ENCODE data around the gene GABRD. TPM values are rescaled to one million over a fixed set of nuclear protein-coding genes. Genes with fewer than 3 reads are reported as not detected.

Gene GABRD
- total RNA-seq, 1 experiment from 2014 or later: not detected

DNA sequence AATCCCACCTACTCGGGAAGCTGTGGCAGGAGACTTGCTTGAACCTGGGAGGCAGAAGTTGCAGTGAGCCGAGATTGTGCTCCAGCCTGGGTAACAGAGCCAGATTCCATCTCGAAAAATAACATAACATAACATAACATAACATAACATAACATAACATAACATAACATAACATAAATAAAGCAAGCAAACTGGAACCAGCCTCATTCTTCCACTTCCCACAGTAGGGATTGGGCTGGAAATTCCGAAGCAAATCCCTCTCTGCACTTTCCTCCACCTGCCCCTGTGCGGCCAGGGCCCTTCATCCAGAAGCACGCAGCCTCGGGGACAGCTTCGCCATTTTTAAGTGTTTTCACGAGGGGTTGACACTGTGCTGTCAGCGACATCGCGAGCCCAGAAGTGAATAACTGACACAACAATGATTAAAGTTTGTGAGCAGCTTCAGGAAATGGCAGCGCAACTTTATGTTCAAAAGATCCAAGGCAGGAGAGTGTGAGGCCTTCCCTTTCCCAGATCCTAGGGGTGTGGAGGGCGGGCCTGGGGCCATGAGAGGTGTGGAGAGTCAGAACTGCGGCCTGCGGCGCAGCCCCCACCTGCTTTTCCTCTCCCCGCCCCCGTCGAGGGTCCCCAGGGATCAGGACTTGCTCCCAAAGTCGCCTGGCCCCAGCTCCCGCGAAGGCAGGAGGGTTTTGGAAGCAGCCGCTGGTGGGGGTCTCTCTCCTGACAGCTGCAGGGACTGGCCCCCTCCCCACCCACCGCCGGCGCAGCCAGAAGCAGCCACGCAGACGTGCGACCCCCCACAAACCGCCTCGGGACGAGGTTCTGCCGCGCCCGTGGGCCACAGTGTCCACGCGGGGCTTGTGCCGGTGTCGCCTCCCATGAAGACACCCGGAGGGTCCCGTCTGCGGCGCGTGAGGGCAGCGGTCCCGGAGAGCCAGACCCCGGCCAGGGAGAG lies 651 bp upstream of the GABRD start:
- no peak for DNase-seq (ENCODE audit: low read depth)

DNA sequence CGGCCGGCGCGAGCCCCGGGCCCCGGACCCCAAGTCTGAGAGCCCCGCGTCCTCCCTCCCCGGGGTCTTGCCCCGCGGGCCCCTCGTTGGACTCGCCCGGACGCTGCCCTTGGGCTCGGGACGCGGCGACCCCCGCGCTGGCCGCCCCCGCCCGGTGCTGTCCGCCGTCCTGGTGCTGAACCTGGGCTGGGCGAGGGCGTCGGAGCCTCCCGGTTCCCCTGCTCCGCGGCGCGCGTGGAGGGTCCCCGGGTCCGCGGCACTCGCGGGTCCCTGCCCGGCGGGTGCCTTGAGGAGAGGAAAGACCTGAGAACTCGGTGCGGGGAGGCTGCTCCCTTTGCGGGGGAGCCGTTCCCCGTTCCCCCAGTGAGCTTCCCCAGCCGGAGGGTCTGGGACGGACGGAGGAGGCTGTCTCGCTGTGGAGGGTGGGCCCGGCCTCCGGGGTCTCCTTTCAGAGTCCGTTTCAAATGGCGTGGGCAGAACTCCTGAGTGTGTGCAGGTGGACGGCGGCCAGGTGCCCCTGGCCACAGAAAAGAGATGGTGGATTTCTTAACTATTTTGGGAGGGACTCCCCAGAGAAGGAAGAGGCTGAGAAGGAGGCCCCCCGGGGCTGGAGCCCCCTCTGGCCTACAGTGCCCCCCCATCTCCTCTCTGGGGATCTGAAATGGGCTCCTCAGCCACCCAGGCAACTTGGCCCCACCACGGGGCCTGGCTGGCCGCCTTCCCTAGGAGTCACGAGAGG lies 595 bp downstream of the GABRD start:
- peak; percentile 35 for DNase-seq (ENCODE audit: low read depth)

DNA sequence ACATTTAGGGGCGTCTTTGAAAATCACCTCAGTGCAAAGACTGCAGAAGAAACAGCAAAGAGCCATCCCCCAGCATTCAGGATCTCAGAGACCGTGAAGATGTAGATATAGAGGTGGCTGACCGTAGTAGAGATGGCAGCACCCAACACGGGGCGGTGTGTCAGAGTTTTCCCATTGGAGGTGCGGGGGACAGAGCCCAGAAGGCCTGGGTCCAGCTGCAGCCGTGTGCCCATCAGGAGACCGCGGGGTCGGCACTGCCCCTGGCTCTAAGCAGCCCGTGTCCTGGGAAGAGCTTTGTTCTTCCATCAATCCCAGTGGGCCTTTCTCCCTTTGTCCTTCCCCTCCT lies 1.1 kb downstream of the GABRD start:
- no peak for DNase-seq (ENCODE audit: low read depth)

DNA sequence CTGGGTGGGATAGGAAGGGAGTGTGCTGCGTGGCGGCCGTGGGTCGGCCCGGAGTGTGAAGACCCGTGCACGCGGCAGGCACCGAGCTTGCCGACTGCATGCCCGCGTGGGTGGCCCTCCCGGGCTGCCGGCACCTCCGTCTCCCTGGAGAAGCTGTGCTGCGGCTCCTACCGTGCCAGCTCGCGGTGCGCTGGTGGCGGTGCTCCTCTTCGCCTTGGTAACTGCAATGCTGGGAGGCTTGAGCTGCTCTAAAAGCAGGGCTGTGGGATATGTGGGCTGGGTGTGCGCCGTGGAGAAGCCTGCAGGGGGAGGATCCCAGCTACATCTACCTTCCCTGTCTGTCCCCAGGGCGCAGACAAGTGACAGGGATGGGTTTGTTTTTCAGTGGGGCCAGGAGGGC lies 2.4 kb downstream of the GABRD start:
- DNase-seq (ENCODE audit: low read depth): no peak

DNA sequence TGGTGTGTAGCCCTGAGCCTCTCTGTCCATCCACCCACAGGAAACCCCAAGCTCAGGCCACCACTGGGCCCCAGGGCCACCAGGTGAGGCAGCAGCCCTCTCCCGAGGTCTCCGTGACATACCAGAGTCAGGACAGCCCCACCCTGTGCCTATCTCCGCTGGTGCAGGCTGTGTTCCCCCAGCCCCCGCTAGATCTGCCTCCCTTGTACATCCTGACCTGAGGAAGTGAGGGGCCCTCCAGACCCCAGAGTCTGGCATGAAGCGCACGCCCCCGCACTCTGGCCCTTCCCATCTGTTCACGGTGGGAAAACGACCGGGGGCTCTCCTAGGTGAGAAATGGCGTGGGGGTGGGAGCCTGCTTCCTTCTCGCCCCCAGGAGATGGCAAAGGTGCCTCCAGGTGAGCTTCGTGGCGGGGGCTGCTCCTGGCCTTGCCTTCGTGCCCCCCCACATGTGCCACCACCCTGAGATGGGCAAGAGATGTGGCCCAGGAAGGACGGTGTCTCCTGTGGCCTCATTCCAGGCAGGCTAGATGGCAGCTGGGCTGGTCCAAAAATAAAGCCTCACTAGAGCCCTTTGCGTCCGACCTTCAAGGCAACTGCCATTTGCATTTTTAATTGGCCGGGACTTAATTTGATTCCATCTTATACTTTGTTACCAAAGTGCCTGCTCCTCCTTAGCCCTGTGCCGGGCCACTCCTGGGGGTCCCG lies 3.1 kb downstream of the GABRD start:
- no peak for DNase-seq (ENCODE audit: low read depth)

DNA sequence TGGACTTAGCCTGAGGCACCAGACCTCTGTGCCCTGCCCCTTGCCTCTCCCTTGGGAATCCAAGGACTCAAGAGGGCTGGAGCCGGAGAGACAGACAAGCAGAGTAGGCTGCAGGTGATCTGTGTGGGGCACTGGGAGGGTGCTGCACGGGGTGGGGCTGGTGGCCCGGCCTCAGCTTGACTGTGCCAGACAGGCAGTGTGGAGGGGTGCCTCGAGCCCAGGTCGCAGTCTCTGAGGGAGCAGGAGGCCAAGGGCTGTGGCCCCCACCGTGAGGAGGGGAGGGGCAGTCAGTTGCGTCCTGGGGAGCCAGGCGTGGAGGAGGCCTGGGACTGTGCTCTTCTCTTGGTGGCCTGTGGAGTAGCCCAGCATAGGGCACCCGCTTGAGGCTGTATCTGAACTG lies 4.0 kb downstream of the GABRD start:
- DNase-seq (ENCODE audit: low read depth): no peak

DNA sequence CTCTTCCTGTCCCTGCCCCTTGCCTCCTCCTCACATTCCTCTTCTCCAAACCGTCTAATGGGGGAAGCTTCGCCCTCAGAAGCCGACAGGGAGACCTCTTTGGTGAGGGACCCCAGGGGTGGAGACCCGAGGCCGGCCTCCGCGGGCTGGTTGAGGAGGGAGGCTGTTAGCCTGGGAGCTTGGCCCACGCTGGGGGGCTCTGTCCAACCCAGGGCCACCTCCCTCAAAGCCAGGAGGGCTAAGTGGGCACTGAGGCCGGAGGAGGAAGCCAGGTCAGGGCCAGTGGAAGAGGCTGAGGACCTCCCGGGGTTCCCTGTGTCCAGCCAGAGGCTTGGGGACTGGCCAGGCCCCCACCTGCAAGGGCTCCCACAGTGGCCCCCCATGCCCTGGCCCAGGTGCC lies 5.3 kb downstream of the GABRD start:
- no peak for DNase-seq (ENCODE audit: low read depth)

DNA sequence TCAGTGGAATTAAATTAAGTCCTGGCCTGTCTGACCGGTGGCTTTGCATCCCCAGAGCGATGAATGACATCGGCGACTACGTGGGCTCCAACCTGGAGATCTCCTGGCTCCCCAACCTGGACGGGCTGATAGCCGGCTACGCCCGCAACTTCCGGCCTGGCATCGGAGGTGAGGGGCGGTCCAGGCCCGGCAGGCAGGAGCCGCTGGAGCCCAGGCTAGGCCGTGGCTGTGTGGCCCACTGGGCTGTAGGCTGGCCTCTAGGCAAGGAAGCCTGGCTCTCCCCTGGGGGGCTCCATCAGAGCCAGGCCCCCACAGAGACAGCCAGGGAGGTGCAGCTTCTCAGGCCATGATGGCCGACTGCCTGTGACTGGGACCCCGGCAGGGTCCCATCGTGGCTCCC lies 5.7 kb downstream of the GABRD start:
- DNase-seq (ENCODE audit: low read depth): no peak

DNA sequence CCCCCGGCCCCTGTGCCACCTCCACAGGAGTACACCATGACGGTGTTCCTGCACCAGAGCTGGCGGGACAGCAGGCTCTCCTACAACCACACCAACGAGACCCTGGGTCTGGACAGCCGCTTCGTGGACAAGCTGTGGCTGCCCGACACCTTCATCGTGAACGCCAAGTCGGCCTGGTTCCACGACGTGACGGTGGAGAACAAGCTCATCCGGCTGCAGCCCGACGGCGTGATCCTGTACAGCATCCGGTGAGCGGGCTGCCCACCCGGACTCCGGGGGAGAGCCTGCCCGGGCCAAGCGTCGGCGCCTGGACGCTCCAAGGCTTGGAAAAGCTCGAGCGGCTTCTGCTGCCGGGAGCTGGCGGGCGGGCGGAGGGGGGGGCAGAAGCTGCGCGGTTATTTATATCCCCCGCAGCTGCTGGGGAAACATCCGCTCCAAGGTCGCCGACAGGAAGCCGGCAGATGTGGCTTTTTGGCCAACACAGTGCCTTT lies 6.4 kb downstream of the GABRD start:
- DNase-seq (ENCODE audit: low read depth): no peak

DNA sequence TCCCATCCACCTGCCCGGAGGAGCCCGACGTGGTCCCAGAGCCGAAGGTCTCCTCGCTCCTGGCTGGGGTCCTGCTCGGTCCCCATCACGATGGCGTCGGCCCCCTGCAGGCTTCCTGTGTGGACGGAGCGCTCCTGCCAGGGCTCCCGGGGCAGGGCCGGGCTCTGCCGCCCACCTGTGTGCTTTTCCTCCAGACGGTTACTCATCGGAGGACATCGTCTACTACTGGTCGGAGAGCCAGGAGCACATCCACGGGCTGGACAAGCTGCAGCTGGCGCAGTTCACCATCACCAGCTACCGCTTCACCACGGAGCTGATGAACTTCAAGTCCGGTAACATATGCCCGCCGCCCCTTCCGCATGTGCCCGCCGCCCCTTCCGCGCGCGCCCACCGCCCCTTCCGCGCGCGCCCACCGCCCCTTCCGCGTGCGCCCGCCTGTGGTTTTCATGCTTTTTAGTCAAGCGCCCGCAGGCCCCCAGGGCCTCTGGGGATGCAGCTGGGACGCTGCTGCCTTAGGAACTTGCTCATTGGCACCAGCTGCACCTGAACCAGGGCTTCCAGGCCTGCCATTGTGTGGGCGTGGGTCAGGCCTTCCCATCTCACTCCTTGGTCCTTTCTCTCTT lies 8.9 kb downstream of the GABRD start:
- DNase-seq (ENCODE audit: low read depth): no peak

DNA sequence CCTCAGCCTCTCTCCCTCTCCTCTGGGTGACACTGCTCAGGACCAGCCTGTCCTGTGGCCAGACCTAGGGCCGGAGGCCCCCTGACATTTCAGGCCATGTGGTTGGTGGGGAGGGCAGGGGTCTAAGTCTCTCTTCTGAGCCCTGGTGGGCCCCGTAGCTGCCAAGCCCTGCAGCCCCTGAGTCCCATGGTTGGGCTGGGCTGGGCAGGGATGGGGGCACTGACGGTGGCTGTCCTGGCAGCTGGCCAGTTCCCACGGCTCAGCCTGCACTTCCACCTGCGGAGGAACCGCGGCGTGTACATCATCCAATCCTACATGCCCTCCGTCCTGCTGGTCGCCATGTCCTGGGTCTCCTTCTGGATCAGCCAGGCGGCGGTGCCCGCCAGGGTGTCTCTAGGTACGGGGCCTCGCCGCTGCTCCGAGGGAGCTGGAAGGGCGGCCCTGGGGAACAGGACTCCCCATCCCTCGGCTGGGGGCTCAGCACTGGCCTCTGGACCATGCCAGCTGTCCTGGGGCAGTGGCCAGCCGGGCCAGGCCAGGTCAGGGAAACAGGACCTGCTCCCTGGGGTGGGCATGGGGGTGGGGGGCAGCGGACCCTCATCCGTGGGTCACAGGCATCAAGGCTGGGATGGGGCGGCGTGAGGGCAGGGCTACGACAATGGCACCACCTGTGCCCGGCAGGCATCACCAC lies 9.9 kb downstream of the GABRD start:
- no peak for DNase-seq (ENCODE audit: low read depth)

DNA sequence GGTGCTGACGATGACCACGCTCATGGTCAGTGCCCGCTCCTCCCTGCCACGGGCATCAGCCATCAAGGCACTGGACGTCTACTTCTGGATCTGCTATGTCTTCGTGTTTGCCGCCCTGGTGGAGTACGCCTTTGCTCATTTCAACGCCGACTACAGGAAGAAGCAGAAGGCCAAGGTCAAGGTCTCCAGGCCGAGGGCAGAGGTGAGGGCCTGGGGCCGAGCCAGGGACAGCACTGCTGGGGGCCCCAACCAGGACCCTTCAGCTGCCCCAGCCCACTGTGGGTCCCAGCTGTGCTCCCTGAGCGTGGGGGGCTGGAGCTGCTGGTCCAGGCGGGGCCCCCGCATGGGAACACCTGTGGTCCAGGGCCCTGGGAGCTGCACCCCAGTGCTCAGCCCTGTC lies 10.4 kb downstream of the GABRD start:
- no peak for DNase-seq (ENCODE audit: low read depth)

DNA sequence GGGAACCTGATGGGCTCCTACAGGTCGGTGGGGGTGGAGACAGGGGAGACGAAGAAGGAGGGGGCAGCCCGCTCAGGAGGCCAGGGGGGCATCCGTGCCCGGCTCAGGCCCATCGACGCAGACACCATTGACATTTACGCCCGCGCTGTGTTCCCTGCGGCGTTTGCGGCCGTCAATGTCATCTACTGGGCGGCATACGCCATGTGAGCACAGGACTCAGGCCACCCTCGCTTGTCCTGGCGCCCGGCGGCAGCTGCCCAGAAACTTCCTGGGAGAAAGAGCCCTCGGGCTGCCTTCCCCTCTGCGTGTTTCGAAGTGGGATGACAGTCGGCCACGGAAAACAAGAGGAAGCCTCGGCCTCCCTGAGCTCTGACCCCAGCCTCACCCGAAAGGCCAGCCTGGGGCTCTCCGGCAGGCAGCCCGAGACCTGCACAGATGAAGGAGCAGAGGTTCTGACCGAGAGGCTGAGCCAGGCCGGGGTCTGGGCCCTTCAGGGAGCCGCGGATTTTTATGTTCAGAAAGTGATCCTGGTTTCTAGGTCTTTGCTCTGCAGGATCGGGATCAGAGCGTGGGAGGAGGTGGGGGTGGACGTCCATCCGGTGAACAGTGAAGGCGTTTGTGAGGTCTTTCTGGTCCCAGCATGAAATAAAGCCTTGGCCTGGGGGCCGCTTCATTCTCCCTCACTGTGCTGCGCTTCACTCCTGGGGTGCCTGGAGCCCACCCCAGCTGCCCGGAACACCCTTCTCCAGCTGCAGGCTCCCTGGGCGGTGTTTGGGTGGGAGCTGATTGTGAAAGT lies 11.1 kb downstream of the GABRD start:
- no peak for DNase-seq (ENCODE audit: low read depth)

DNA sequence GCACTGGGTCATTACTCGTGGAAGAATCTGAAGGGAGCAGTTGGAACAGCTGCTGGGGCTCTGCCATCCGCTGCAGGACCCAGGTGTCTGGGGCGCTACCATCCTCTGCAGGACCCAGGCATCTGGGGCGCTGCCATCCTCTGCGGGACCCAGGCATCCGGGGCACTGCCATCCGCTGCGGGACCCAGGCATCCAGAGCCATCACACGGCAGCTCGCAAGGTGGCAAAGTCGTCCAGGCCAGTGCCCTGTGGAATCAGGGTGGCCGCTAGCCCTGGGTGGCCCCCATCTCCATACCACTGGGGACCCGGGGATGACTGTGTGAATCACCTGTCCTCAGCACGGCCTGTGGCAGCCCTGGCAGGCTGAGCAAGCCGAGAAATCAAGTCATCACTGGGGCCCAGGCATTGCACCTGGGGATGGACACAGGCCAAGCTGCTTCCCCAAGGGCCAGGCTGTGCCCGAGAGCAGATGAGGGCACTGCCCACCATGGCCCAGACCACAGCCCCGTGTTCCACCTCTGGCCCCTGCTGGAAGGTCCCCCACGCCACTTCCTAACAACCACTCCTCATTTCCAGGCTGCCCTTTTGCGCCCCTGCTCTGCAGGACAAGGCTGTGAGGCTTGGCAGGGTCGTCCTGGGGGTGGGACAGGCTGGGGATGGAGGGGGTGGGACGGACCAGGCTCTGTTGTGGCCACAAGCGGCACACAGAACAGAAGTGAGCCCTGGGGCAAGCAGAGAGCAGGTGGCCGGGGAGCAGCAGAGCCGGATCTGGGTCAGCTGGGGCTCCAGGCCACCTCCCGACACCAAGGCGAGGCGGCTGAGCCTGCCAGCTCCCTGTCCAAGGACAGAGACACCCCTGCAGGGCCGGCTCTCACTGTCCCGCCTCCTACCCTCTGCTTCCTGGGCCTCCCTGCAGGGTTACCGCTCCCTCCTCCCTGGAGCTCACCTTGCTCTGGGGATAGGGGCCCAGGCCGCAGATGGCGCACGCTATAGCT lies 12.7 kb downstream of the GABRD start:
- no peak for DNase-seq (ENCODE audit: low read depth)

DNA sequence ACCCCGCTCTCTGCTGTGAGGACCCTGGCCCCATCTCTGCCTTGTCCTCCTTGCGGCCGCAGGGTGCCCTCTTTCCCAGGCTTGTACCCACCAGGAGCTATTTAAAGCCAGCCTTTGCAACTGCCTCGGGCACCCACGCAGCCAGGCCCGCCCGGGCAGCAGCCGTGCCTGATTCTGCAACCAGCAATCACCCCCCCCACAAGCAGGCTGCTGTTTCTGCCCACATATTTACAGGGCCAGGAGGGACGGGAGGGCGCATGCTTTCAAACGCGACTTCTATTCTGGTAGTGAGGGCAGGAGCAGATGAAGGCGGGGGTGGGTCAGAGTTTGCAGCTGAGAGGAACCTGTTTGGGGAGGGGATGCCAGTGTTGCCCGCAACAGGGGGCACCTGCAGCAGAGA lies 13.6 kb downstream of the GABRD start:
- DNase-seq (ENCODE audit: low read depth): no peak

DNA sequence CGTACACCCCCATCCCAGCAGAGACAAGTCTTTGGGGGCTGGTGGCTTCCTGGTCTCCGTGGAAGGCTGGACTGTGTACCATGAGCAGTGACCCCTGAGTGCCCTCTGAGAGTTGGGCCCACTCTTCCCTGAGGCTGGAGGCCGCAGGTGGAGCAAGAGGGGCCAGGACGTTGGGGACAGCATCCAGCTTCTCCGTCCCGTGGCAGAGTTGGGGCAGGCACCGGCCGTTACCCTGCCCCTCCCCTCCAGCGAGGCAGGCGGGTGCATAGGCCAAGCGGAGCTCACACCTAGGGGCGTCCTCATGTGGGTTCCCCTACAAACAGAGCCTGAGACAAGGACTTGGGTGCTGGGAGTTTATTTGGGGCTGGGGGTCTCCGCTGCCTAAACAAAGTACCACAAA lies 14.0 kb downstream of the GABRD start:
- DNase-seq (ENCODE audit: low read depth): no peak

DNA sequence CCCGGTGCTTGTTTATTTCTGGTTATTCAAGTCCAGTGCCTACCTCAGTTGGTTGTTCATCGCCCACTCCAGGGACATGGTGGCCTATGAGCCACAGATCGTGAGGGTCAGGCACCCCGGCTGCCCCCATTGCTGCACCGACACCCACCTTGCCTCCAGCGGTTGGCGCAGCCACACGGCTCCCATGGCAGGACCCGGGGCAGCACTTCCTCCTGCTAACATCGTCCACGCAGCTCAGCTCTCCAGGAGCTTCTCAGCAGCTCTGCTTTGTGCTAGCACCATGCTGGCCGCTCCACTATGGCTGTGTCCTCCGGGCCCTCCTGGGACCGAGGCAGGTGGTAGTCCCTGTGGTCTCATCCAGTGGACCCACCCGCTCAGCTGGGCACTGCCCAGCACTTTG lies 17.1 kb downstream of the GABRD start:
- DNase-seq (ENCODE audit: low read depth): no peak

DNA sequence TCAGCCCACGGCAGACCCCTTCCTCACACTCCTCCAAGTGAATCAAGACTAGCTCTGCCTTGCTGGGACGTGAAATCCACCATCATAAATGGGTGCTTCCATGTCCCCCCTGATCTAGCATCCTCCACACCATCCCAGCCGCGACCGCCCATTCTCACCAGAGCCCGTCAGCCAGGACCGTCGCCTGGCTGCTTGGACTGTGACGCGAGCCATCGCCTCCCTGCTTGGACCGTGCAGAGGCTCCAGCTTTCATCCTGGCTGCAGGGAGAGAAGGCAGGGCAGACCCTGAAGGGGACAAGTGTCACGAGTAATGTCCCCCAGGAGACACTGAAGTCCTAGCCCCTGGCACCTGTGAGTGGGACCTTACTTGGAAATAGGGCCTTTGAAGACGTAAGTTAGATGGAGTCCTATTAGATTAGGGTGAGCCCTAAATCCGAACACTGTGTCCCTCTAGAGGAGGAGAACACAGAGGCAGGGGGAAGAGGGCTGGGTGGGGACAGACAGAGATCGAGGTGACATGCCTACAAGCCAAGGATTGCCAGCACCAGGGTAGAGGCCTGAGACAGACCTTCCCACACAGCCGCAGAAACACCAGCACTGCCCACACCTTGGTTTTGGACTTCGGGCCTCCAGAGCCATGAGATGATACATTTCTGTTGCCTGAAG lies 18.3 kb downstream of the GABRD start:
- no peak for DNase-seq (ENCODE audit: low read depth)

DNA sequence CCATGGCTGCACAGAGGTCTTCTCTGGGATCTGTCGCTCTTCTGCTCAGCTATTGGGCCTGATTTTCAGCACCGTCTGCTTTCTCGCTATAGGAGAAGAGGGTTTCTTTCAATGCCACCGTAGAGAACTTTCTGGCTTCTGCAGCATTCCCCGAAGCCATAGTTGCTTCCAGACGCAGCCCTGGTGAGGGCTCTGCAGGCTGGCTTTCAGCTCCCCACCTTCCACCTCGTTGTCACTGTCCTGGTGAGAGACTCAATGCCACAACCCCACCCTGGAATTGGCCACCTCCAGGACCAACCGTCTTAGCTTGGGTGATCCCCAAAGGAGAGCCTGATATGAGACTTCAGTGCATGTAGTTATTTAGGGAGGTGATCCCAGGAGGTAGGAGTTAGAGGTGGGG lies 19.1 kb downstream of the GABRD start:
- no peak for DNase-seq (ENCODE audit: low read depth)
